ENCODE data around the gene ILRUN.

The ILRUN gene

GRCh38 chr6:34648806-34649205 is 47.8 kb downstream of the ILRUN start:
- Histone ChIP-seq H3K9me3 (ENCODE audit: severe bottlenecking) (no peaks in the 10 kb centered on the region), H3K4me3 (ENCODE audit: low read depth, low read length) (no peak overlapping the region)
- TF ChIP-seq CTCF (IDR thresholded peaks at IDR 0.05; ENCODE audit: low read depth, low read length): no peak

More at GRCh38 chr6:34648806-34649205, 47.8 kb downstream of the ILRUN start:
- H3K36me3 ChIP-seq: peaks cover 72% of the 10 kb centered on the region
- no peak for DNase-seq
- no peaks in the 10 kb centered on the region for H3K27me3 ChIP-seq (ENCODE audit: insufficient read depth, low read depth, severe bottlenecking)
- H3K27ac ChIP-seq: no peak overlapping the region

Data from WERI-Rb-1 (cell line).